GM23338 (cell line): ENCODE data around the gene SPRED3.
"Not testable (repeated sequence)": the region's sequence is repeated elsewhere in the genome, so short reads cannot be mapped to it uniquely, and the experiment has no call there.

ENCODE experiments used
- CREB1 ChIP-seq: fragments of 250-450 bp; sonication (Bioruptor Pico); IDR thresholded peaks from 2 replicates; pipeline ENCODE4 v1.5.0; 2020; ENCODE audit warnings: low read depth, mild to moderate bottlenecking, moderate library complexity
- EZH2 ChIP-seq: fragments of 200-600 bp; sonication (generic); IDR thresholded peaks from one replicate; pipeline ENCODE4 v1.8.0; 2017; ENCODE audit warnings: antibody characterized with exemption, mild to moderate bottlenecking, low read depth; ENCODE audit not compliant: unreplicated experiment
- EZH2phosphoT487 ChIP-seq: fragments of 200-600 bp; sonication (generic); IDR thresholded peaks from one replicate; pipeline ENCODE4 v1.8.1; 2018; ENCODE audit warnings: antibody characterized with exemption; ENCODE audit not compliant: unreplicated experiment
- JUNB ChIP-seq: IDR thresholded peaks from one replicate; pipeline ENCODE4 v1.6.1; 2016; ENCODE audit warnings: antibody characterized with exemption; ENCODE audit not compliant: unreplicated experiment
- NANOG ChIP-seq: IDR thresholded peaks from 2 replicates; pipeline ENCODE4 v1.6.1; 2016; ENCODE audit warnings: antibody characterized with exemption, borderline replicate concordance
- POLR2AphosphoS5 ChIP-seq: IDR thresholded peaks from 2 replicates; pipeline ENCODE4 v1.6.1; 2016; ENCODE audit warnings: antibody characterized with exemption, low read depth
- STAT1 ChIP-seq: IDR thresholded peaks from one replicate; pipeline ENCODE4 v1.6.1; 2016; ENCODE audit warnings: antibody characterized with exemption; ENCODE audit not compliant: unreplicated experiment
- ZNF331 ChIP-seq: fragments of 250-450 bp; sonication (Bioruptor Pico); IDR thresholded peaks from 2 replicates; pipeline ENCODE4 v1.5.0; 2020; ENCODE audit warnings: low read depth, mild to moderate bottlenecking, moderate library complexity
- TF ChIP-seq, protein P1 (sequence below), 2 experiments: fragments of 200-600 bp in 1 of 2; sonication (generic) in 1 of 2; conservative IDR thresholded peaks; 2 replicates each; pipeline versions ENCODE4 v1.5.1 to v1.6.1; 2016 to 2017; ENCODE audit warnings: antibody characterized with exemption in 2 of 2, low read depth in 2 of 2, mild to moderate bottlenecking in 2 of 2, moderate library complexity in 1 of 2
- TF ChIP-seq, protein P2 (sequence below): IDR thresholded peaks from one replicate; pipeline ENCODE4 v1.6.1; 2018; ENCODE audit warnings: antibody characterized with exemption; ENCODE audit not compliant: unreplicated experiment
- TF ChIP-seq, protein P3 (sequence below): fragments of 250-450 bp; sonication (Bioruptor Pico); IDR thresholded peaks from 2 replicates; pipeline ENCODE4 v1.5.0; 2020; ENCODE audit warnings: mild to moderate bottlenecking, moderate library complexity
- TF ChIP-seq, protein P4 (sequence below): IDR thresholded peaks from 2 replicates; pipeline ENCODE4 v1.6.1; 2016; ENCODE audit warnings: antibody characterized with exemption

DNA sequence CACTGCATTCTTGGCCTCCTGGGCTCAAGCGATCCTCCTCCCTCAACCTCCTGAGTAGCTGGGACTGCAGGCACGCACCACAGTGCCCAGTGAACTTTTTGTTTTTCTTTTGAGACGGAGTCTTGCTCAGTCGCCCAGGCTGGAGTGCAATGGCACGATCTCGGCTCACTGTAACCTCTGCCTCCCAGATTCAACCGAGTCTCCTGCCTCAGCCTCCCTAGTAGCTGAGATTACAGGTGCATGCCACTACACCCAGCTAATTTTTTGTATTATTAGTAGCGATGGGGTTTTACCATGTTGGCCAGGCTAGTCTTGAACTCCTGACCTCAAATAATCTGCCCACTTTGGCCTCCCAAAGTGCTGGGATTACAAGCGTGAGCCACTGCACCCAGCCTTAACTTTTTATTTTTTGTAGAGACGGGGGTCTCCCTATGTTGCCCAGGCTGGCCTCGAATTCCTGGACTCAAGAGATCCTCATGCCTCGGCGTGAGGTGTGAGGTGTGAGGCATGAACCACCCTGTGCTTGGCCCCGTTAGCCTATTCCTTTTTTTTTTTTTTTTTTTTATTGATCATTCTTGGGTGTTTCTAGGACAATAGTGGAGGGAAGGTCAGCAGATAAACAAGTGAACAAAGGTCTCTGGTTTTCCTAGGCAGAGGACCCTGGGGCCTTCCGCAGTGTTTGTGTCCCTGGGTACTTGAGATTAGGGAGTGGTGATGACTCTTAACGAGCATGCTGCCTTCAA lies 25.4 kb upstream of the SPRED3 start:
- TF ChIP-seq, protein P1, sequence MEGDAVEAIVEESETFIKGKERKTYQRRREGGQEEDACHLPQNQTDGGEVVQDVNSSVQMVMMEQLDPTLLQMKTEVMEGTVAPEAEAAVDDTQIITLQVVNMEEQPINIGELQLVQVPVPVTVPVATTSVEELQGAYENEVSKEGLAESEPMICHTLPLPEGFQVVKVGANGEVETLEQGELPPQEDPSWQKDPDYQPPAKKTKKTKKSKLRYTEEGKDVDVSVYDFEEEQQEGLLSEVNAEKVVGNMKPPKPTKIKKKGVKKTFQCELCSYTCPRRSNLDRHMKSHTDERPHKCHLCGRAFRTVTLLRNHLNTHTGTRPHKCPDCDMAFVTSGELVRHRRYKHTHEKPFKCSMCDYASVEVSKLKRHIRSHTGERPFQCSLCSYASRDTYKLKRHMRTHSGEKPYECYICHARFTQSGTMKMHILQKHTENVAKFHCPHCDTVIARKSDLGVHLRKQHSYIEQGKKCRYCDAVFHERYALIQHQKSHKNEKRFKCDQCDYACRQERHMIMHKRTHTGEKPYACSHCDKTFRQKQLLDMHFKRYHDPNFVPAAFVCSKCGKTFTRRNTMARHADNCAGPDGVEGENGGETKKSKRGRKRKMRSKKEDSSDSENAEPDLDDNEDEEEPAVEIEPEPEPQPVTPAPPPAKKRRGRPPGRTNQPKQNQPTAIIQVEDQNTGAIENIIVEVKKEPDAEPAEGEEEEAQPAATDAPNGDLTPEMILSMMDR (conservative IDR thresholded peaks at IDR 0.05; ENCODE audit: low read depth in 2 of 2) = not testable (repeated sequence)
- TF ChIP-seq EZH2phosphoT487; NANOG; EZH2; ZNF331 (CRISPR knock-in tag); POLR2AphosphoS5; CREB1 (CRISPR knock-in tag); JUNB; STAT1: not testable (repeated sequence)
- TF ChIP-seq, protein P2, sequence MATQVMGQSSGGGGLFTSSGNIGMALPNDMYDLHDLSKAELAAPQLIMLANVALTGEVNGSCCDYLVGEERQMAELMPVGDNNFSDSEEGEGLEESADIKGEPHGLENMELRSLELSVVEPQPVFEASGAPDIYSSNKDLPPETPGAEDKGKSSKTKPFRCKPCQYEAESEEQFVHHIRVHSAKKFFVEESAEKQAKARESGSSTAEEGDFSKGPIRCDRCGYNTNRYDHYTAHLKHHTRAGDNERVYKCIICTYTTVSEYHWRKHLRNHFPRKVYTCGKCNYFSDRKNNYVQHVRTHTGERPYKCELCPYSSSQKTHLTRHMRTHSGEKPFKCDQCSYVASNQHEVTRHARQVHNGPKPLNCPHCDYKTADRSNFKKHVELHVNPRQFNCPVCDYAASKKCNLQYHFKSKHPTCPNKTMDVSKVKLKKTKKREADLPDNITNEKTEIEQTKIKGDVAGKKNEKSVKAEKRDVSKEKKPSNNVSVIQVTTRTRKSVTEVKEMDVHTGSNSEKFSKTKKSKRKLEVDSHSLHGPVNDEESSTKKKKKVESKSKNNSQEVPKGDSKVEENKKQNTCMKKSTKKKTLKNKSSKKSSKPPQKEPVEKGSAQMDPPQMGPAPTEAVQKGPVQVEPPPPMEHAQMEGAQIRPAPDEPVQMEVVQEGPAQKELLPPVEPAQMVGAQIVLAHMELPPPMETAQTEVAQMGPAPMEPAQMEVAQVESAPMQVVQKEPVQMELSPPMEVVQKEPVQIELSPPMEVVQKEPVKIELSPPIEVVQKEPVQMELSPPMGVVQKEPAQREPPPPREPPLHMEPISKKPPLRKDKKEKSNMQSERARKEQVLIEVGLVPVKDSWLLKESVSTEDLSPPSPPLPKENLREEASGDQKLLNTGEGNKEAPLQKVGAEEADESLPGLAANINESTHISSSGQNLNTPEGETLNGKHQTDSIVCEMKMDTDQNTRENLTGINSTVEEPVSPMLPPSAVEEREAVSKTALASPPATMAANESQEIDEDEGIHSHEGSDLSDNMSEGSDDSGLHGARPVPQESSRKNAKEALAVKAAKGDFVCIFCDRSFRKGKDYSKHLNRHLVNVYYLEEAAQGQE = not testable (repeated sequence)
- TF ChIP-seq, protein P3, sequence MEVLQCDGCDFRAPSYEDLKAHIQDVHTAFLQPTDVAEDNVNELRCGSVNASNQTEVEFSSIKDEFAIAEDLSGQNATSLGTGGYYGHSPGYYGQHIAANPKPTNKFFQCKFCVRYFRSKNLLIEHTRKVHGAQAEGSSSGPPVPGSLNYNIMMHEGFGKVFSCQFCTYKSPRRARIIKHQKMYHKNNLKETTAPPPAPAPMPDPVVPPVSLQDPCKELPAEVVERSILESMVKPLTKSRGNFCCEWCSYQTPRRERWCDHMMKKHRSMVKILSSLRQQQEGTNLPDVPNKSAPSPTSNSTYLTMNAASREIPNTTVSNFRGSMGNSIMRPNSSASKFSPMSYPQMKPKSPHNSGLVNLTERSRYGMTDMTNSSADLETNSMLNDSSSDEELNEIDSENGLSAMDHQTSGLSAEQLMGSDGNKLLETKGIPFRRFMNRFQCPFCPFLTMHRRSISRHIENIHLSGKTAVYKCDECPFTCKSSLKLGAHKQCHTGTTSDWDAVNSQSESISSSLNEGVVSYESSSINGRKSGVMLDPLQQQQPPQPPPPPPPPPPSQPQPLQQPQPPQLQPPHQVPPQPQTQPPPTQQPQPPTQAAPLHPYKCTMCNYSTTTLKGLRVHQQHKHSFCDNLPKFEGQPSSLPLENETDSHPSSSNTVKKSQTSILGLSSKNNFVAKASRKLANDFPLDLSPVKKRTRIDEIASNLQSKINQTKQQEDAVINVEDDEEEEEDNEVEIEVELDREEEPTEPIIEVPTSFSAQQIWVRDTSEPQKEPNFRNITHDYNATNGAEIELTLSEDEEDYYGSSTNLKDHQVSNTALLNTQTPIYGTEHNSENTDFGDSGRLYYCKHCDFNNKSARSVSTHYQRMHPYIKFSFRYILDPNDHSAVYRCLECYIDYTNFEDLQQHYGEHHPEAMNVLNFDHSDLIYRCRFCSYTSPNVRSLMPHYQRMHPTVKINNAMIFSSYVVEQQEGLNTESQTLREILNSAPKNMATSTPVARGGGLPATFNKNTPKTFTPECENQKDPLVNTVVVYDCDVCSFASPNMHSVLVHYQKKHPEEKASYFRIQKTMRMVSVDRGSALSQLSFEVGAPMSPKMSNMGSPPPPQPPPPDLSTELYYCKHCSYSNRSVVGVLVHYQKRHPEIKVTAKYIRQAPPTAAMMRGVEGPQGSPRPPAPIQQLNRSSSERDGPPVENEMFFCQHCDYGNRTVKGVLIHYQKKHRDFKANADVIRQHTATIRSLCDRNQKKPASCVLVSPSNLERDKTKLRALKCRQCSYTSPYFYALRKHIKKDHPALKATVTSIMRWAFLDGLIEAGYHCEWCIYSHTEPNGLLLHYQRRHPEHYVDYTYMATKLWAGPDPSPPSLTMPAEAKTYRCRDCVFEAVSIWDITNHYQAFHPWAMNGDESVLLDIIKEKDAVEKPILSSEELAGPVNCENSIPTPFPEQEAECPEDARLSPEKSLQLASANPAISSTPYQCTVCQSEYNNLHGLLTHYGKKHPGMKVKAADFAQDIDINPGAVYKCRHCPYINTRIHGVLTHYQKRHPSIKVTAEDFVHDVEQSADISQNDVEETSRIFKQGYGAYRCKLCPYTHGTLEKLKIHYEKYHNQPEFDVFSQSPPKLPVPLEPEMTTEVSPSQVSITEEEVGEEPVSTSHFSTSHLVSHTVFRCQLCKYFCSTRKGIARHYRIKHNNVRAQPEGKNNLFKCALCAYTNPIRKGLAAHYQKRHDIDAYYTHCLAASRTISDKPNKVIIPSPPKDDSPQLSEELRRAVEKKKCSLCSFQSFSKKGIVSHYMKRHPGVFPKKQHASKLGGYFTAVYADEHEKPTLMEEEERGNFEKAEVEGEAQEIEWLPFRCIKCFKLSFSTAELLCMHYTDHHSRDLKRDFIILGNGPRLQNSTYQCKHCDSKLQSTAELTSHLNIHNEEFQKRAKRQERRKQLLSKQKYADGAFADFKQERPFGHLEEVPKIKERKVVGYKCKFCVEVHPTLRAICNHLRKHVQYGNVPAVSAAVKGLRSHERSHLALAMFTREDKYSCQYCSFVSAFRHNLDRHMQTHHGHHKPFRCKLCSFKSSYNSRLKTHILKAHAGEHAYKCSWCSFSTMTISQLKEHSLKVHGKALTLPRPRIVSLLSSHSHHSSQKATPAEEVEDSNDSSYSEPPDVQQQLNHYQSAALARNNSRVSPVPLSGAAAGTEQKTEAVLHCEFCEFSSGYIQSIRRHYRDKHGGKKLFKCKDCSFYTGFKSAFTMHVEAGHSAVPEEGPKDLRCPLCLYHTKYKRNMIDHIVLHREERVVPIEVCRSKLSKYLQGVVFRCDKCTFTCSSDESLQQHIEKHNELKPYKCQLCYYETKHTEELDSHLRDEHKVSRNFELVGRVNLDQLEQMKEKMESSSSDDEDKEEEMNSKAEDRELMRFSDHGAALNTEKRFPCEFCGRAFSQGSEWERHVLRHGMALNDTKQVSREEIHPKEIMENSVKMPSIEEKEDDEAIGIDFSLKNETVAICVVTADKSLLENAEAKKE (CRISPR knock-in tag) = not testable (repeated sequence)
- TF ChIP-seq, protein P4, sequence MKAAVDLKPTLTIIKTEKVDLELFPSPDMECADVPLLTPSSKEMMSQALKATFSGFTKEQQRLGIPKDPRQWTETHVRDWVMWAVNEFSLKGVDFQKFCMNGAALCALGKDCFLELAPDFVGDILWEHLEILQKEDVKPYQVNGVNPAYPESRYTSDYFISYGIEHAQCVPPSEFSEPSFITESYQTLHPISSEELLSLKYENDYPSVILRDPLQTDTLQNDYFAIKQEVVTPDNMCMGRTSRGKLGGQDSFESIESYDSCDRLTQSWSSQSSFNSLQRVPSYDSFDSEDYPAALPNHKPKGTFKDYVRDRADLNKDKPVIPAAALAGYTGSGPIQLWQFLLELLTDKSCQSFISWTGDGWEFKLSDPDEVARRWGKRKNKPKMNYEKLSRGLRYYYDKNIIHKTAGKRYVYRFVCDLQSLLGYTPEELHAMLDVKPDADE = not testable (repeated sequence)
